ENCODE results near the gene TTC13.
A peak's percentile ranks its signal among the peaks of the same experiment; 100 is the strongest.
"Not testable (repeated sequence)": the region's sequence is repeated elsewhere in the genome, so short reads cannot be mapped to it uniquely, and the experiment has no call there.

TTC13 gene

GRCh38 chr1:230978491-230979388 lies at the start of gene TTC13, which contains the start of gene ARV1:
Gene TTC13 (minus strand): TSS chr1:230978861. CDS start chr1:230978830, 31 bp downstream.
Gene ARV1 (plus strand): TSS chr1:230979094. CDS start chr1:230979106, 12 bp downstream.
- peak within 1 kb of the TSS; percentile 94 for H3K4me3 ChIP-seq (ENCODE audit: low read length)
- peak; percentile 97 for DNase-seq (ENCODE audit: low read depth)
- peak; percentile 44 for TF ChIP-seq CTCF (conservative IDR thresholded peaks at IDR 0.05; ENCODE audit: low read depth, low read length)

GRCh38 chr1:231027971-231028370 lies 49.3 kb upstream of the TTC13 start:
- no peak for TF ChIP-seq CTCF (conservative IDR thresholded peaks at IDR 0.05; ENCODE audit: low read depth, low read length)
- H3K4me3 ChIP-seq (ENCODE audit: low read length), result no peak overlapping the region
- no peak for DNase-seq (ENCODE audit: low read depth)

DNA sequence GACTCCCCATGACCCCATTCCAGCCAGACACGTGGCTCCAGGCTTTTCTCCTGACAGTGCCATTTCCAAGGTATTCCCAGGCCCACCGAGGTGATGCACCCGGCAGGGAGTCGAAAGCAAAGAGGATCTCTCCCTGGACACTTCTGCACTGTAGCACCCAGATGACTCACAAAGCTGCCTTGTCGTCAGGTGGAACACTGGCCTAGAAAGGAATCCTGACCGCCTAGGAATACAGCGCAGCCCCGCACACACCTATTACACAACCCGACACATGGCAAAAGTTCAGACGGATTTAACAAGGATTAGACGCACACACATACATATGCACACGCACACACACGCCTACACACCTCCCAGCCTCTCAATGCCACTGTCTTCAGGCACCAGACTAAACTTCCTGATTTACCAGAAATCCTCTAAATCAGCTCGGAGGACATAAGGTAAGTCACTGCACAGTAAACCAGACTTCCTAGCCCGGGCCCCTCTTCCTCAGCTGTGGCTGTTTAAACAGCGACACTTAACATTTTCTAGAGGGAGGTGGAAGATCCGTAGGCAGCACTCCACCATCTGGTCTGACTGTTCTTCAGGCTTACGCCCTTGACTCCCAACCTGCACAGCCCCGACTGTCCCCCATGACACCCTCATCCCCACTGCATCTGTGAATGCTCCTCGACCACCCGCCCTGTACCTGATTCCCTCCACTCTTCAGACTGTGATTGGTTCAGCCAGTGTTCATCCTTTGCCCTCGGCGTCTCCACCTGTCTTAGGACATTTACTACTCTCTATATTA lies 48.7 kb upstream of the TTC13 start:
- TF ChIP-seq CTCF (conservative IDR thresholded peaks at IDR 0.05; ENCODE audit: low read depth, low read length), result no peak
- DNase-seq (ENCODE audit: low read depth), result peak; percentile 69
- no peak overlapping the region for H3K4me3 ChIP-seq (ENCODE audit: low read length)

DNA sequence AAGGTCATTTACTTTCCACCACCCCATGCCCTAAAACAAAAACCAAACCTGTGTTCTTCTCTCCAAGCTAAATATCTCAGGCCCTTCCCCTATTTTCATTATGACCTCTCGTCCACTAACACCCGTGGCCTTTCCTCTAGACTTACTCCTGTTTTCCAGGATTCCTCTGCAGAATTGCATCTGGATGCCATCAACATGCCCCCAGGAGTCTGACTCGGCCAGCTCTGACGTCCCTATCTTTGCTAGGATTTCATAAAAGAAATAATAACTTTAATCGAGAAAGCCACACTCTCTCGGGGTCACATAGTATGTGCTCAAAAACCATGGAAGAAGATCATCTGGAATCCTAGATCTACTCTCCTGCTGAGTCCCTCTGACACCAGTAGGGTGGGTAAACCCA lies 47.9 kb upstream of the TTC13 start:
- DNase-seq (ENCODE audit: low read depth), result no peak
- TF ChIP-seq CTCF (conservative IDR thresholded peaks at IDR 0.05; ENCODE audit: low read depth, low read length), result no peak

GRCh38 chr1:231023150-231023549 lies 44.5 kb upstream of the TTC13 start:
- TF ChIP-seq CTCF (conservative IDR thresholded peaks at IDR 0.05; ENCODE audit: low read depth, low read length), result no peak
- no peak overlapping the region for H3K4me3 ChIP-seq (ENCODE audit: low read length)
- no peak for DNase-seq (ENCODE audit: low read depth)

More for the DNA sequence above, 47.9 kb upstream of the TTC13 start:
- H3K4me3 ChIP-seq (ENCODE audit: low read length), result no peak overlapping the region

- DNase-seq (ENCODE audit: low read depth); H3K4me3 ChIP-seq (ENCODE audit: low read length): not testable (repeated sequence)
These were observed 43.9 kb upstream of the TTC13 start for GRCh38 chr1:231022543-231022942.

GRCh38 chr1:231021540-231022031 lies 42.9 kb upstream of the TTC13 start:
- TF ChIP-seq CTCF (conservative IDR thresholded peaks at IDR 0.05; ENCODE audit: low read depth, low read length), result no peak
- no peak for DNase-seq (ENCODE audit: low read depth)
- no peak overlapping the region for H3K4me3 ChIP-seq (ENCODE audit: low read length)
